Spleen (tissue), 7 donors: ENCODE results near the gene UGCG.

Experiments used
- CTCF ChIP-seq, 11 experiments: fragments of 200-600 bp in 7 of 11; fragments of 450-650 bp in 4 of 11; sonication (generic) in 4 of 11; IDR thresholded peaks in 8 of 11; conservative IDR thresholded peaks in 3 of 11; 1 replicate in 7 of 11; 2 replicates in 4 of 11; pipeline versions ENCODE4 v1.4.0 to v1.8.0; 2016 to 2021; ENCODE audit warnings: antibody characterized with exemption in 11 of 11, inconsistent platforms in 4 of 11, mild to moderate bottlenecking in 1 of 11
- POLR2AphosphoS5 ChIP-seq, 3 donors: sonication (generic); formaldehyde crosslinking; IDR thresholded peaks; one replicate each; pipeline ENCODE4 v1.5.1; 2017; ENCODE audit warnings: antibody characterized with exemption in 3 of 3
- donor health status: DM: no; HTN: no; CAD: no; lungs with moderate emphysema.
- donor health status: DM: no; HTN: no; CAD: no.
- donor health status: DM: no; HTN: no; CAD: no.

- TF ChIP-seq CTCF (IDR thresholded peaks at IDR 0.05 in 8 of 11, conservative IDR thresholded peaks at IDR 0.05 in 3 of 11) (no peak), POLR2AphosphoS5 (IDR thresholded peaks at IDR 0.05) (no peak)
Measured at GRCh38 chr9:111919875-111920274, 23.3 kb downstream of the UGCG start.
